ENCODE results near the gene NKD2.
"Not testable (repeated sequence)": the region's sequence is repeated elsewhere in the genome, so short reads cannot be mapped to it uniquely, and the experiment has no call there.

Gene NKD2

GRCh38 chr5:1075931-1076330, 67.3 kb downstream of the NKD2 start:
- no peak for DNase-seq

- DNase-seq = no peak
Measured at GRCh38 chr5:1076406-1076805, 67.8 kb downstream of the NKD2 start.

GRCh38 chr5:1077026-1077425, 68.4 kb downstream of the NKD2 start:
- DNase-seq = no peak

- no peak for DNase-seq
Measured at GRCh38 chr5:1077491-1078020, 69.0 kb downstream of the NKD2 start.

GRCh38 chr5:1078206-1078605, 69.6 kb downstream of the NKD2 start:
- no peak for DNase-seq

GRCh38 chr5:1078851-1079250, 70.2 kb downstream of the NKD2 start:
- DNase-seq = no peak

GRCh38 chr5:1079486-1079885, 70.9 kb downstream of the NKD2 start:
- DNase-seq = no peak

GRCh38 chr5:1079961-1080360, 71.4 kb downstream of the NKD2 start:
- no peak for DNase-seq

GRCh38 chr5:1080432-1080831, 71.8 kb downstream of the NKD2 start:
- DNase-seq = no peak

- DNase-seq = no peak
Measured at GRCh38 chr5:1081519-1081918, 72.9 kb downstream of the NKD2 start.

- DNase-seq = not testable (repeated sequence)
Measured at GRCh38 chr5:1083026-1083425, 74.4 kb downstream of the NKD2 start.

GRCh38 chr5:1083823-1084605, 75.4 kb downstream of the NKD2 start:
- no peak for DNase-seq

GRCh38 chr5:1085391-1085790, 76.8 kb downstream of the NKD2 start:
- no peak for DNase-seq

- no peak for DNase-seq
Measured at GRCh38 chr5:1086137-1086536, 77.5 kb downstream of the NKD2 start.

GRCh38 chr5:1086871-1087270, 78.3 kb downstream of the NKD2 start:
- no peak for DNase-seq

GRCh38 chr5:1087428-1087827, 78.8 kb downstream of the NKD2 start:
- no peak for DNase-seq

GRCh38 chr5:1088031-1088430, 79.4 kb downstream of the NKD2 start:
- DNase-seq = no peak

All from NCI-H526 treated with DMSO at 0.1 percent for 48 hours (cell line).